Measurements from ENCODE around the gene TMEM86A.
"Not testable (repeated sequence)": the region's sequence is repeated elsewhere in the genome, so short reads cannot be mapped to it uniquely, and the experiment has no call there.

Gene TMEM86A

GRCh38 chr11:18691467-18692140 lies 7.0 kb upstream of the TMEM86A start:
- H3K9me3 Mint-ChIP-seq (ENCODE audit: low read depth); H3K4me1 Mint-ChIP-seq (ENCODE audit: low read depth); H3K27ac Mint-ChIP-seq; H3K36me3 Mint-ChIP-seq; H3K27me3 Mint-ChIP-seq; H3K4me3 Mint-ChIP-seq: not testable (repeated sequence)

- Mint-ChIP-seq H3K4me3 (no peak overlapping the region), H3K36me3 (no peaks in the 10 kb centered on the region), H3K9me3 (ENCODE audit: low read depth) (no peaks in the 10 kb centered on the region), H3K27ac (no peak overlapping the region), H3K4me1 (ENCODE audit: low read depth) (peaks cover 3% of the 10 kb centered on the region), H3K27me3 (no peaks in the 10 kb centered on the region)
These were observed 5.4 kb upstream of the TMEM86A start for GRCh38 chr11:18692941-18693760.

GRCh38 chr11:18696638-18697225 lies 1.8 kb upstream of the TMEM86A start:
- Mint-ChIP-seq H3K4me1 (ENCODE audit: low read depth) (peaks cover 13% of the 10 kb centered on the region), H3K9me3 (ENCODE audit: low read depth) (no peaks in the 10 kb centered on the region), H3K4me3 (peak overlapping the region; percentile 38), H3K27me3 (no peaks in the 10 kb centered on the region), H3K36me3 (no peaks in the 10 kb centered on the region), H3K27ac (no peak overlapping the region)

GRCh38 chr11:18697576-18697975 lies 1.0 kb upstream of the TMEM86A start:
- Mint-ChIP-seq H3K36me3 (no peaks in the 10 kb centered on the region), H3K9me3 (ENCODE audit: low read depth) (no peaks in the 10 kb centered on the region), H3K27ac (no peak overlapping the region), H3K4me3 (no peak overlapping the region), H3K4me1 (ENCODE audit: low read depth) (peaks cover 13% of the 10 kb centered on the region), H3K27me3 (no peaks in the 10 kb centered on the region)

- Mint-ChIP-seq H3K36me3 (no peaks in the 10 kb centered on the region), H3K4me1 (ENCODE audit: low read depth) (peaks cover 13% of the 10 kb centered on the region), H3K4me3 (peak overlapping the region; percentile 83), H3K27ac (no peak overlapping the region), H3K27me3 (no peaks in the 10 kb centered on the region), H3K9me3 (ENCODE audit: low read depth) (no peaks in the 10 kb centered on the region)
These were observed 654 bp downstream of the TMEM86A start for GRCh38 chr11:18699269-18699596.

- Mint-ChIP-seq H3K27ac (no peak overlapping the region), H3K4me1 (ENCODE audit: low read depth) (peaks cover 16% of the 10 kb centered on the region), H3K4me3 (peak overlapping the region; percentile 83), H3K9me3 (ENCODE audit: low read depth) (no peaks in the 10 kb centered on the region), H3K27me3 (no peaks in the 10 kb centered on the region), H3K36me3 (no peaks in the 10 kb centered on the region)
These were observed 1.3 kb downstream of the TMEM86A start for GRCh38 chr11:18699848-18700261.

- H3K36me3 Mint-ChIP-seq: no peaks in the 10 kb centered on the region
- no peak overlapping the region for H3K27ac Mint-ChIP-seq
- peaks cover 21% of the 10 kb centered on the region for H3K4me1 Mint-ChIP-seq (ENCODE audit: low read depth)
- H3K4me3 Mint-ChIP-seq: peak overlapping the region; percentile 83
- no peaks in the 10 kb centered on the region for H3K27me3 Mint-ChIP-seq
- H3K9me3 Mint-ChIP-seq (ENCODE audit: low read depth): no peaks in the 10 kb centered on the region
These were observed 1.8 kb downstream of the TMEM86A start for GRCh38 chr11:18700375-18700774.

GRCh38 chr11:18700872-18701271 lies 2.3 kb downstream of the TMEM86A start:
- Mint-ChIP-seq H3K4me3 (peak overlapping the region; percentile 50), H3K4me1 (ENCODE audit: low read depth) (peaks cover 26% of the 10 kb centered on the region), H3K9me3 (ENCODE audit: low read depth) (no peaks in the 10 kb centered on the region), H3K27ac (no peak overlapping the region), H3K27me3 (no peaks in the 10 kb centered on the region), H3K36me3 (no peaks in the 10 kb centered on the region)

- Mint-ChIP-seq H3K27me3 (no peaks in the 10 kb centered on the region), H3K27ac (no peak overlapping the region), H3K4me3 (no peak overlapping the region), H3K36me3 (no peaks in the 10 kb centered on the region), H3K9me3 (ENCODE audit: low read depth) (no peaks in the 10 kb centered on the region), H3K4me1 (ENCODE audit: low read depth) (peaks cover 32% of the 10 kb centered on the region)
These were observed 3.1 kb downstream of the TMEM86A start for GRCh38 chr11:18701614-18702216.

GRCh38 chr11:18703001-18703763 lies 4.6 kb downstream of the TMEM86A start:
- Mint-ChIP-seq H3K9me3 (ENCODE audit: low read depth) (no peaks in the 10 kb centered on the region), H3K36me3 (no peaks in the 10 kb centered on the region), H3K4me3 (no peak overlapping the region), H3K27me3 (no peaks in the 10 kb centered on the region), H3K4me1 (ENCODE audit: low read depth) (peaks cover 34% of the 10 kb centered on the region), H3K27ac (no peak overlapping the region)

- Mint-ChIP-seq H3K27me3 (no peaks in the 10 kb centered on the region), H3K36me3 (no peaks in the 10 kb centered on the region), H3K9me3 (ENCODE audit: low read depth) (no peaks in the 10 kb centered on the region), H3K4me1 (ENCODE audit: low read depth) (peaks cover 31% of the 10 kb centered on the region), H3K4me3 (no peak overlapping the region), H3K27ac (peak overlapping the region; percentile 6)
These were observed 5.6 kb downstream of the TMEM86A start for GRCh38 chr11:18704045-18704645.

- Mint-ChIP-seq H3K4me3 (peak overlapping the region; percentile 81), H3K4me1 (ENCODE audit: low read depth) (peaks cover 26% of the 10 kb centered on the region), H3K9me3 (ENCODE audit: low read depth) (no peaks in the 10 kb centered on the region), H3K27ac (no peak overlapping the region), H3K27me3 (no peaks in the 10 kb centered on the region), H3K36me3 (no peaks in the 10 kb centered on the region)
These were observed 6.1 kb downstream of the TMEM86A start for GRCh38 chr11:18704698-18705097.

- H3K9me3 Mint-ChIP-seq (ENCODE audit: low read depth): no peaks in the 10 kb centered on the region
- H3K36me3 Mint-ChIP-seq: no peaks in the 10 kb centered on the region
These were observed 7.2 kb downstream of the TMEM86A start for GRCh38 chr11:18705651-18706281.

More at GRCh38 chr11:18705651-18706281, 7.2 kb downstream of the TMEM86A start:
- H3K4me1 Mint-ChIP-seq (ENCODE audit: low read depth): peaks cover 24% of the 10 kb centered on the region
- peak overlapping the region; percentile 81 for H3K4me3 Mint-ChIP-seq
- H3K27ac Mint-ChIP-seq: peak overlapping the region; percentile 74
- no peaks in the 10 kb centered on the region for H3K27me3 Mint-ChIP-seq

Measured in activated naive CD8-positive, alpha-beta T cell (primary cell).